Upper lobe of left lung (tissue), 4 donors: ENCODE measurements around the gene TBC1D16.

Source experiments
- CTCF ChIP-seq, 6 experiments: fragments of 450-650 bp in 4 of 6; fragments of 200-600 bp in 2 of 6; sonication (generic) in 2 of 6; IDR thresholded peaks; one replicate each; pipeline ENCODE4 v1.5.1; 2016 to 2019; ENCODE audit warnings: antibody characterized with exemption in 6 of 6
- POLR2AphosphoS5 ChIP-seq, 2 donors: sonication (generic); formaldehyde crosslinking; IDR thresholded peaks; one replicate each; pipeline ENCODE4 v1.5.1; 2017; ENCODE audit warnings: antibody characterized with exemption in 2 of 2

GRCh38 chr17:80072410-80072809 is 36.7 kb upstream of the TBC1D16 start:
- TF ChIP-seq POLR2AphosphoS5 (IDR thresholded peaks at IDR 0.05) (no peak), CTCF (IDR thresholded peaks at IDR 0.05) (no peak)
